ENCODE data around the gene CNST. TPM values are rescaled to one million over a fixed set of nuclear protein-coding genes. Genes with fewer than 3 reads are reported as not detected.

Gene CNST
- total and polyA plus RNA-seq, 8 donors: 3.6 to 12.9 (median 8.9) TPM

DNA sequence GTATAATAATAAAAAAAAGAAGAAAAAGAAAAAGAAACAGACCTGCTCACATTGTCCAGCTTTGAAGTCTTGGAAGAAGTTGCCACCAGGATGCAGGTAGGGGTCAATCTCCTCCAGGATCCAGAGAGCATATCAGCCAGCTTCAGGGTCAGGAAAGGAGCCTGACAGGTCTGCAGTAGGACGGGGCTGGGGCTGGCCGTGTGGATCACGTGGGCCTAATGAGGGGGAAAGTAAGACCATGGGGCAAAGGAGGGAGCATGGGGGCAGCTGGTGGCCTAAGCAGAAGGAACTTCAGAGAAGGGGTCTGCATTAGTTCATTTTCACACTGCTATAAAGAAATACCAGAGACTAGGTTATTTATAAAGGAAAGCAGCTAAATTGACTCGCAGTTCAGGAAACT, 39.9 kb upstream of the CNST start:
- DNase-seq (no peak), ATAC-seq (no peak), FAIRE-seq (no peak)
- Histone ChIP-seq H3K27me3 (no peaks in the 10 kb centered on the region), H3K27ac (no peak overlapping the region), H3K9me3 (no peaks in the 10 kb centered on the region), H3K4me1 (no peaks in the 10 kb centered on the region), H3K36me3 (no peaks in the 10 kb centered on the region), H3K4me3 (no peak overlapping the region)
- intact Hi-C loops (cut with DNase I): no loop called here
- TF ChIP-seq, protein P1, sequence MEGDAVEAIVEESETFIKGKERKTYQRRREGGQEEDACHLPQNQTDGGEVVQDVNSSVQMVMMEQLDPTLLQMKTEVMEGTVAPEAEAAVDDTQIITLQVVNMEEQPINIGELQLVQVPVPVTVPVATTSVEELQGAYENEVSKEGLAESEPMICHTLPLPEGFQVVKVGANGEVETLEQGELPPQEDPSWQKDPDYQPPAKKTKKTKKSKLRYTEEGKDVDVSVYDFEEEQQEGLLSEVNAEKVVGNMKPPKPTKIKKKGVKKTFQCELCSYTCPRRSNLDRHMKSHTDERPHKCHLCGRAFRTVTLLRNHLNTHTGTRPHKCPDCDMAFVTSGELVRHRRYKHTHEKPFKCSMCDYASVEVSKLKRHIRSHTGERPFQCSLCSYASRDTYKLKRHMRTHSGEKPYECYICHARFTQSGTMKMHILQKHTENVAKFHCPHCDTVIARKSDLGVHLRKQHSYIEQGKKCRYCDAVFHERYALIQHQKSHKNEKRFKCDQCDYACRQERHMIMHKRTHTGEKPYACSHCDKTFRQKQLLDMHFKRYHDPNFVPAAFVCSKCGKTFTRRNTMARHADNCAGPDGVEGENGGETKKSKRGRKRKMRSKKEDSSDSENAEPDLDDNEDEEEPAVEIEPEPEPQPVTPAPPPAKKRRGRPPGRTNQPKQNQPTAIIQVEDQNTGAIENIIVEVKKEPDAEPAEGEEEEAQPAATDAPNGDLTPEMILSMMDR (IDR thresholded peaks at IDR 0.05): no peak
- 69 to 72% methylated on average over 4 of the region's 4 CpGs for WGBS, 2 donors

DNA sequence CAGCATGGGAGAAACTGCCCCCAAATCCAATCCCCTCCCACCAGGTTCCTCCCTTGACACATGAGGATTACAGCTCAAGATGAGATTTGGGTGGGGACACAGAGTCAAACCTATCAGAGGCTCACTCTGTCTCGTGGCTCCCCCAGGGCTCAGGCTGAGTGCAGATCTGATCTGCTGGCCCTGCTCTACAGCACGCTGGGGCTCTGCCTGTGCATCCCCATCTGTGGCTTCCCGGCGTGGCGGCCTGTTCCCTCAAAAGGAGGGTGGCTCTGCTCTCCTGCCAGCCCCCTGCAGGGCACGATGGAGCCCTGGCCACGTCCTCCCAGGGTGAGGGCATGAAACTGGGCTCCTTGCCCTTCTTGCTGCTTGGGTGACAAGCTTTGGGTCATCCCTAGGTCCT, 39.3 kb upstream of the CNST start:
- ATAC-seq (no peak), FAIRE-seq (no peak), DNase-seq (peak in 1 of 6 donors; percentile 58)
- no peaks in the 10 kb centered on the region for H3K4me1 ChIP-seq
- H3K27me3 ChIP-seq: no peaks in the 10 kb centered on the region
- intact Hi-C loops (cut with DNase I): no loop called here
- TF ChIP-seq, protein P1 (IDR thresholded peaks at IDR 0.05): no peak
- no peak overlapping the region for H3K27ac ChIP-seq
- 67 to 76% methylated on average over 7 of the region's 7 CpGs for WGBS, 2 donors
- no peaks in the 10 kb centered on the region for H3K36me3 ChIP-seq
- no peaks in the 10 kb centered on the region for H3K9me3 ChIP-seq
- no peak overlapping the region for H3K4me3 ChIP-seq

DNA sequence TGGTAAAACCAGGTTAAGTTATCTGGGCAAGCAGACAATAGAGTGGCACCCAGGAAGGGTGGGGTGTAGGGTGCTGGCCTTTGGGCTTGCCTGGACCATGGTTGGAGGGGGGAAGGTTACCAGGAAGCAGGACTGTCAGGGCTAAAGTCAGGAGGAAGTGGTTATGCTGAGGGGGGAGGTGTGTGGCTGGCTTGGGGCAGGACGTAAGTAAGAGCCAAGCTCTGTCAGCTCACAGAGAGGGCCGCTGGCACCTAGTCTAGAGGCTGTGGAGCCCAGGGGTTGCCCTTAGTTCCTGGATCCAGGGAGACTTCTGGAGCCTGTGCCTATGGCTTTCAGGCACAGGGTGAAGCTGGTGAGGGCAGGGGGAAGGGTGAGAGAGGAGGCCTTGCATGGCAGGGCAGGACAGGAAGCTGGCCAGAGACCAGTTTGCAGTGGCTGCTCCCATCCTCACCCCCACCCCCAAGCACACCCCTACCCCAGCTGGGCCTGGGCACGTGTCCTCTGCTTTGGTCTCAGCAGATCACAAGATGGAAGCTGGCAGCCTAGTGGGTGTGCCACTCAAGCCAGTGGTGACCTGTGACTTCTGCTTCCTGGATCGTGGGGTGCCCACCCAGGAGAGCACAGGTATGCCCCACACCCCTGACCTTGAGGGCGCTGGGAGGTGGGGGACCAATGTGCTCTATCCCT, 38.7 kb upstream of the CNST start:
- Histone ChIP-seq H3K9me3 (no peaks in the 10 kb centered on the region), H3K27ac (no peak overlapping the region), H3K4me3 (no peak overlapping the region), H3K36me3 (no peaks in the 10 kb centered on the region), H3K4me1 (no peaks in the 10 kb centered on the region), H3K27me3 (no peaks in the 10 kb centered on the region)
- WGBS, 2 donors: 38 to 41% methylated on average over 5 of the region's 5 CpGs
- ATAC-seq (no peak), FAIRE-seq (no peak), DNase-seq (no peak)
- TF ChIP-seq, protein P1 (IDR thresholded peaks at IDR 0.05): no peak
- intact Hi-C loops (cut with DNase I): no loop called here

DNA sequence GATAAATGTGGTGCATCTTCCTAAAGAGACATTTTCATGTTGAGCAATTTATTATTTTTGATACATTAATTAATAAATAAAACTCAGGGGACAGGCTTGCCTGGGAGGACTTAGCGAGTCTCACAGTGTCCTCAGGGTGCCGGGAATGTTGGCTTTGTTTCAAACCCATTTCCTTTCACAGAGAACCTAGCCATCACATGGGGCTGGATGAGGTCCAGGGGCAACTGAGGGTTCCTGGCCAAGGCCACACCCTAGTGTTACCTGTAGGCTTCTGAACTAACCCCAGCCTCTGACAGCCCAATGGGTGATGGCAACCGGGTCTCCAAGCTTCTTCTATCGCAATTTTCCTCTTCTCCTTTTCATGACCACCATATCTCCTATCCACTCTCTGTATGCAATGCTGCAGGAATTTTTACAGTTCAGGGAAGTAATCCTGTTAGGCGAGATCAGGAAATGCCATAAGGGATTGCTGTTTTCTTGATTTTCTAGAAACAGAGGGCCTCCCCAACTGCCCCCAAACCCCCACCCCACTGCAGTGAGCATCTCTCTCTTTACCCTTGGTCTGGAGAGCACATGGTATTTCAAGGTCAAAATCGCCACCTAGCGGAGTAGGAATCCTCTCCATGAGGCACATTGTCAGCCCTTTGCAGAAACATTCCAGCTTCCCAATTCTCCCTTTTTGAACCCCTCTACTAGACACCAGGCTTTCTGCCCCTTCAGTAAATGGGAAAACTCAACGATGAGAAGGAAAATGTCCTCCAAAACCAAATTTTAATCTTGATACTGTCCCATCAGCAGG, 37.1 kb upstream of the CNST start:
- Histone ChIP-seq H3K4me1 (no peaks in the 10 kb centered on the region), H3K36me3 (no peaks in the 10 kb centered on the region), H3K27me3 (no peaks in the 10 kb centered on the region), H3K4me3 (no peak overlapping the region), H3K9me3 (no peaks in the 10 kb centered on the region), H3K27ac (no peak overlapping the region)
- DNase-seq: no peak
- intact Hi-C loops (cut with DNase I): no loop called here
- 63 to 74% methylated on average over 8 of the region's 8 CpGs for WGBS, 2 donors
- ATAC-seq: no peak
- FAIRE-seq: no peak
- TF ChIP-seq, protein P1 (IDR thresholded peaks at IDR 0.05): no peak

DNA sequence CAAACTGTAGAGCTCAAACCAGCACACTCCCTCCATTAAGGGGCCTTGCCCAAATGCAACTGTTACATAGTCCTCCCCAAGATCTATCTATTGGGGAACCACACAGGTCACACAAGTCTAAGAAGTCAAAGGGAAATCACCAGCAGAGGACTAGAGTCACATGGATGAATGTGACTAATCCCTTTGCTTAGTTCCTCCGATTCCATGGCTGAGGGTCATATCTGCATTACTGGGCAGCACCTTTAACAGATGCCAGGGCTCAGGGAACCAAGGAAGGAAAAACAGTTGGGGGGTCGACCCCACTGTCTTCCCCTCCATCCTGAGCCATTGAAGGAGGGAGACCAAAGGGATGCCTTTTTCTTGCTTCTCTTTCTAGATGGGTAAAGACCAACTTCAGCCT, 35.8 kb upstream of the CNST start:
- H3K4me3 ChIP-seq: no peak overlapping the region
- FAIRE-seq (no peak), ATAC-seq (no peak), DNase-seq (no peak)
- 56 to 71% methylated on average over 2 of the region's 2 CpGs for WGBS, 2 donors
- intact Hi-C loops (cut with DNase I): no loop called here
- no peaks in the 10 kb centered on the region for H3K36me3 ChIP-seq
- no peaks in the 10 kb centered on the region for H3K9me3 ChIP-seq
- TF ChIP-seq, protein P1 (IDR thresholded peaks at IDR 0.05): no peak
- no peak overlapping the region for H3K27ac ChIP-seq
- H3K27me3 ChIP-seq: no peaks in the 10 kb centered on the region
- H3K4me1 ChIP-seq: no peaks in the 10 kb centered on the region

Data from pancreas (tissue), 10 donors.